Endometrial microvascular endothelial cells (primary cell): Measurements from ENCODE around the gene S100A10. TPM values are rescaled to one million over a fixed set of nuclear protein-coding genes. Genes with fewer than 3 reads are reported as not detected.

Source experiments
- in situ Hi-C: cut with HindIII; loops from 2 replicates; pipeline ENCODE4 v1.10.0; 2017; ENCODE audit warnings: low sequenced_read_pairs, low pct_unique_long_range_greater_than_20kb; ENCODE audit errors: inconsistent ontology term
- total RNA-seq: library from RNA; depleted of rRNA; stranded (reverse); fragments of >200 nt; gene quantifications from one replicate; pipeline ENCODE4 v1.2.3, GENCODE V29; 2015; ENCODE audit errors: inconsistent ontology term

Gene S100A10
- total RNA-seq, 1 donor from 2014 or later = 167 TPM

GRCh38 chr1:151945725-151946722, 47.6 kb downstream of the S100A10 start:
- in situ Hi-C loops = no loop called here

- in situ Hi-C loops = no loop called here
Observed at GRCh38 chr1:151944857-151945575, 48.6 kb downstream of the S100A10 start.

GRCh38 chr1:151944126-151944856, 49.4 kb downstream of the S100A10 start:
- in situ Hi-C loops = no loop called here

GRCh38 chr1:151943591-151943990, 50.1 kb downstream of the S100A10 start:
- in situ Hi-C loops = no loop called here

- in situ Hi-C loops = no loop called here
Observed at GRCh38 chr1:151942882-151943281, 50.8 kb downstream of the S100A10 start.

GRCh38 chr1:151940541-151940940, 53.1 kb downstream of the S100A10 start:
- in situ Hi-C loops = no loop called here

- in situ Hi-C loops = loop anchor here (10.0 kb wide), 1 partner anchor 55 kb away; the partner anchor contains the start of gene S100A10
Observed at GRCh38 chr1:151939779-151940178, 53.9 kb downstream of the S100A10 start.

GRCh38 chr1:151939141-151939540, 54.5 kb downstream of the S100A10 start:
- in situ Hi-C loops = loop anchor here (10.0 kb wide), 1 partner anchor 56 kb away; the partner anchor contains the start of gene S100A10

- in situ Hi-C loops = loop anchor here (10.0 kb wide), 1 partner anchor 58 kb away; the partner anchor contains the start of gene S100A10
Observed at GRCh38 chr1:151936653-151937052, 57.0 kb downstream of the S100A10 start.

- in situ Hi-C loops = loop anchor here (10.0 kb wide), 1 partner anchor 59 kb away; the partner anchor contains the start of gene S100A10
Observed at GRCh38 chr1:151935894-151936602, 57.6 kb downstream of the S100A10 start.

GRCh38 chr1:151935154-151935553, 58.5 kb downstream of the S100A10 start:
- in situ Hi-C loops = loop anchor here (10.0 kb wide), 1 partner anchor 60 kb away; the partner anchor contains the start of gene S100A10

- in situ Hi-C loops = loop anchor here (10.0 kb wide), 1 partner anchor 61 kb away; the partner anchor contains the start of gene S100A10
Observed at GRCh38 chr1:151934048-151934493, 59.6 kb downstream of the S100A10 start.

Other genes starting within 250 kb of the S100A10 start
- 121 TPM for gene MRPL9, start 230.4 kb downstream of the S100A10 start, total RNA-seq
- 7.6 TPM for gene TDRKH, start 203.4 kb downstream of the S100A10 start, total RNA-seq
- gene LINGO4, start 188.4 kb downstream of the S100A10 start, total RNA-seq = not detected
- not detected for gene RORC, start 162.1 kb downstream of the S100A10 start, total RNA-seq
- gene C2CD4D, start 154.0 kb downstream of the S100A10 start, total RNA-seq = not detected
- gene THEM5, start 140.1 kb downstream of the S100A10 start, total RNA-seq = not detected
- gene THEM4, start 84.3 kb downstream of the S100A10 start, total RNA-seq = 18.0 TPM
- gene S100A11, start 43.1 kb upstream of the S100A10 start, total RNA-seq = 314 TPM
- not detected for gene TCHHL1, start 95.2 kb upstream of the S100A10 start, total RNA-seq
- not detected for gene TCHH, start 121.6 kb upstream of the S100A10 start, total RNA-seq
- not detected for gene RPTN, start 165.4 kb upstream of the S100A10 start, total RNA-seq
- gene HRNR, start 230.3 kb upstream of the S100A10 start, total RNA-seq = not detected